Pancreas (tissue), 10 donors: ENCODE results near the gene GBGT1. TPM values are rescaled to one million over a fixed set of nuclear protein-coding genes. Genes with fewer than 3 reads are reported as not detected.

Experiments
- ATAC-seq, 4 donors: fragments of 200-7000 bp; cut with Tn5 transposase; one replicate each; pipeline versions ENCODE4 v1.8.0 to v1.9.1; 2020; ENCODE audit warnings: mild to moderate bottlenecking in 4 of 4, moderate library complexity in 4 of 4
- DNase-seq, 6 donors: peaks; one replicate each; pipeline ENCODE4 v3.0.0-alpha.2; 2020
- FAIRE-seq: peaks from 2 replicates; lab custom pipeline; 2012; peaks lifted over from hg19 to GRCh38; lab: Jason Lieb, UNC
- H3K27ac ChIP-seq, 4 donors: fragments of 200-600 bp; sonication (generic); 1 replicate in 3 of 4; 2 replicates in 1 of 4; pipeline versions ENCODE4 v1.5.0 to v1.8.0; 2020
- H3K27me3 ChIP-seq, 4 donors: fragments of 200-600 bp; one replicate each; pipeline ENCODE4 v1.8.0; 2021
- H3K36me3 ChIP-seq, 3 donors: fragments of 200-600 bp; sonication (generic) in 1 of 3; one replicate each; pipeline versions ENCODE4 v1.5.0 to v1.8.0; 2020 to 2021
- H3K4me1 ChIP-seq, 3 donors: fragments of 200-600 bp; one replicate each; pipeline ENCODE4 v1.8.0; 2021
- H3K4me3 ChIP-seq, 4 donors: fragments of 200-600 bp; sonication (generic) in 2 of 4; one replicate each; pipeline versions ENCODE4 v1.5.0 to v1.8.0; 2020 to 2021
- H3K9me3 ChIP-seq, 4 donors: fragments of 200-600 bp; one replicate each; pipeline ENCODE4 v1.8.0; 2021
- CTCF ChIP-seq, 4 donors: fragments of 200-600 bp; sonication (generic) in 3 of 4; IDR thresholded peaks; one replicate each; pipeline versions ENCODE4 v1.5.0 to v1.8.0; 2021; ENCODE audit warnings: antibody characterized with exemption in 4 of 4
- WGBS, 2 donors: extraction: QIAGEN DNeasy Blood & Tissue Kit; methylation state at CpG; one replicate each; pipeline ENCODE4 v1.1.7; 2013; 5-methylcytosine and 5-hydroxymethylcytosine counted together
- intact Hi-C, 3 donors: fragments of 100-400 bp; cut with DNase I; formaldehyde crosslinking; loops; one replicate each; pipeline versions ENCODE4 v1.11.1 to v1.14.2; 2022
- polyA plus RNA-seq, 2 donors: library from polyadenylated mRNA; stranded (reverse); fragments of 200-250 nt; gene quantifications; one replicate each; pipeline ENCODE4 v1.2.3, GENCODE V29; 2013
- total RNA-seq, 6 donors: library from RNA; stranded (reverse); fragmentation: NEBNext Ultra II Directional in 4 of 6; extraction: Animal tissue kit (Norgen Biotek cat#: 25700) in 4 of 6; gene quantifications; one replicate each; pipeline versions ENCODE4 v1.2.1 to v1.2.4, GENCODE V29; 2021 to 2023
- donor health status: healthy with polysubstance abuse.
- donor health status: DM: no; HTN: no; CAD: no; lungs with moderate emphysema.
- donor health status: DM: no; HTN: no; CAD: no.
- donor health status: control.
- donor health status: control.
- donor health status: Bipolar disorder and iron deficiency.
- donor health status: DM: yes; HTN: yes; CAD: no.
- donor health status: DM: no; HTN: no; CAD: no.
- donor health status: DM: no; HTN: no; CAD: no.
- donor health status: DM: yes; HTN: yes; CAD: no.

The GBGT1 gene
- total and polyA plus RNA-seq, 8 donors, result 1.5 to 11.9 (median 4.0) TPM

- ATAC-seq, result peak in 3 of 4 donors; percentile 39 to 51 (median 49)
- Histone ChIP-seq H3K4me3 (no peak overlapping the region), H3K36me3 (peaks cover 0 to 11% (median 3%) of the 10 kb centered on the region in 3 donors), H3K9me3 (no peaks in the 10 kb centered on the region), H3K4me1 (peaks cover 20 to 48% (median 38%) of the 10 kb centered on the region in 3 donors), H3K27me3 (no peaks in the 10 kb centered on the region), H3K27ac (peak overlapping the region in 3 of 4 donors; percentile 42 to 58 (median 47))
- no peak for TF ChIP-seq CTCF (IDR thresholded peaks at IDR 0.05)
- intact Hi-C loops, result no loop called here
- FAIRE-seq, result no peak
- WGBS, 2 donors, result 48 to 53% methylated on average over 20 of the region's 20 CpGs
- peak in 4 of 6 donors; percentile 38 to 81 (median 60) for DNase-seq
Observed at GRCh38 chr9:133113949-133114885, 49.5 kb downstream of the GBGT1 start.

- Histone ChIP-seq H3K4me3 (no peak overlapping the region), H3K4me1 (peaks cover 20 to 40% (median 32%) of the 10 kb centered on the region in 3 donors), H3K27ac (peak overlapping the region in 3 of 4 donors; percentile 42 to 58 (median 47)), H3K36me3 (peaks cover 4 to 19% (median 11%) of the 10 kb centered on the region in 3 donors), H3K27me3 (no peaks in the 10 kb centered on the region), H3K9me3 (no peaks in the 10 kb centered on the region)
- ATAC-seq (peak in 2 of 4 donors; percentile 5 to 10), DNase-seq (peak in 4 of 6 donors; percentile 31 to 66 (median 49)), FAIRE-seq (no peak)
- TF ChIP-seq CTCF (IDR thresholded peaks at IDR 0.05), result no peak
- intact Hi-C loops, result no loop called here
- 76 to 77% methylated on average over 19 of the region's 19 CpGs for WGBS, 2 donors
Observed at GRCh38 chr9:133113163-133113948, 50.4 kb downstream of the GBGT1 start.

GRCh38 chr9:133112663-133113026 lies 51.1 kb downstream of the GBGT1 start:
- Histone ChIP-seq H3K27ac (peak overlapping the region in 2 of 4 donors; percentile 47 to 58), H3K36me3 (peaks cover 4 to 27% (median 19%) of the 10 kb centered on the region in 3 donors), H3K27me3 (no peaks in the 10 kb centered on the region), H3K4me1 (peaks cover 17 to 33% (median 28%) of the 10 kb centered on the region in 3 donors), H3K4me3 (no peak overlapping the region), H3K9me3 (no peaks in the 10 kb centered on the region)
- TF ChIP-seq CTCF (IDR thresholded peaks at IDR 0.05), result no peak
- ATAC-seq (peak in 2 of 4 donors; percentile 10 to 31), DNase-seq (peak in 3 of 6 donors; percentile 23 to 70 (median 57)), FAIRE-seq (no peak)
- WGBS, 2 donors, result 87 to 89% methylated on average over 5 to 7 of the region's 7 CpGs
- intact Hi-C loops, result no loop called here

- peaks cover 11 to 27% (median 22%) of the 10 kb centered on the region in 3 donors for H3K4me1 ChIP-seq
- intact Hi-C loops, result no loop called here
- H3K36me3 ChIP-seq, result peaks cover 4 to 33% (median 24%) of the 10 kb centered on the region in 3 donors
- H3K27me3 ChIP-seq, result no peaks in the 10 kb centered on the region
- WGBS, 2 donors, result 90 to 91% methylated on average over 30 of the region's 30 CpGs
- no peak overlapping the region for H3K4me3 ChIP-seq
- FAIRE-seq (no peak), ATAC-seq (no peak), DNase-seq (peak in 4 of 6 donors; percentile 20 to 62 (median 37))
- H3K27ac ChIP-seq, result no peak overlapping the region
- no peaks in the 10 kb centered on the region for H3K9me3 ChIP-seq
- TF ChIP-seq CTCF (IDR thresholded peaks at IDR 0.05), result no peak
Observed at GRCh38 chr9:133111808-133112662, 51.7 kb downstream of the GBGT1 start.
